Brain microvascular endothelial cell (primary cell): ENCODE measurements around the gene GKAP1.

ENCODE experiments used
- DNase-seq: peaks from one replicate; pipeline ENCODE4 v3.0.0-alpha.2; 2020
- H3K27ac ChIP-seq: fragments of 250-450 bp; sonication (Bioruptor Pico); 2 replicates; pipeline ENCODE4 v1.5.1; 2020; ENCODE audit warnings: mild to moderate bottlenecking, moderate library complexity
- H3K27me3 ChIP-seq: fragments of 250-450 bp; sonication (Bioruptor Pico); replicated peaks from 2 replicates; pipeline ENCODE4 v1.5.1; 2020; ENCODE audit warnings: mild to moderate bottlenecking
- H3K36me3 ChIP-seq: fragments of 250-450 bp; sonication (Bioruptor Pico); replicated peaks from 2 replicates; pipeline ENCODE4 v1.5.1; 2020; ENCODE audit warnings: mild to moderate bottlenecking
- H3K4me3 ChIP-seq: 2 replicates; pipeline ENCODE4 v1.5.1; 2011; ENCODE audit warnings: low read depth, mild to moderate bottlenecking, control low read depth, low read length, moderate library complexity
- CTCF ChIP-seq: IDR thresholded peaks from 2 replicates; pipeline ENCODE4 v1.5.1; 2011; ENCODE audit warnings: low read depth, mild to moderate bottlenecking, moderate library complexity, low read length, control low read depth, inconsistent platforms; ENCODE audit errors: missing control alignments
- in situ Hi-C: cut with HindIII; loops from 2 replicates; pipeline ENCODE4 v1.10.0; 2017; ENCODE audit warnings: low sequenced_read_pairs, low pct_ligation_motif_present

The GKAP1 gene

GRCh38 chr9:83724436-83724835 lies 93.1 kb downstream of the GKAP1 start:
- Histone ChIP-seq H3K4me3 (no peak overlapping the region), H3K27ac (no peak overlapping the region), H3K36me3 (no peaks in the 10 kb centered on the region), H3K27me3 (no peaks in the 10 kb centered on the region)
- in situ Hi-C loops = no loop called here
- DNase-seq = no peak
- TF ChIP-seq CTCF = no peak

- Histone ChIP-seq H3K36me3 (no peaks in the 10 kb centered on the region), H3K4me3 (no peak overlapping the region), H3K27ac (no peak overlapping the region), H3K27me3 (no peaks in the 10 kb centered on the region)
- TF ChIP-seq CTCF = no peak
- DNase-seq = no peak
- in situ Hi-C loops = no loop called here
These were observed 94.7 kb downstream of the GKAP1 start for GRCh38 chr9:83722726-83723495.

GRCh38 chr9:83721509-83721908 lies 96.1 kb downstream of the GKAP1 start:
- Histone ChIP-seq H3K4me3 (no peak overlapping the region), H3K27me3 (no peaks in the 10 kb centered on the region), H3K36me3 (no peaks in the 10 kb centered on the region), H3K27ac (no peak overlapping the region)
- in situ Hi-C loops = no loop called here
- no peak for DNase-seq
- TF ChIP-seq CTCF = no peak

GRCh38 chr9:83715794-83716193 lies 101.8 kb downstream of the GKAP1 start:
- H3K27ac ChIP-seq = no peak overlapping the region
- TF ChIP-seq CTCF = no peak
- no peak overlapping the region for H3K4me3 ChIP-seq
- in situ Hi-C loops = no loop called here
- no peaks in the 10 kb centered on the region for H3K36me3 ChIP-seq
- no peaks in the 10 kb centered on the region for H3K27me3 ChIP-seq
- no peak for DNase-seq

- in situ Hi-C loops = no loop called here
- no peak overlapping the region for H3K27ac ChIP-seq
- no peaks in the 10 kb centered on the region for H3K27me3 ChIP-seq
- no peak overlapping the region for H3K4me3 ChIP-seq
- DNase-seq = no peak
- TF ChIP-seq CTCF = no peak
- no peaks in the 10 kb centered on the region for H3K36me3 ChIP-seq
These were observed 102.3 kb downstream of the GKAP1 start for GRCh38 chr9:83715221-83715620.

- Histone ChIP-seq H3K36me3 (no peaks in the 10 kb centered on the region), H3K27ac (no peak overlapping the region), H3K27me3 (no peaks in the 10 kb centered on the region), H3K4me3 (no peak overlapping the region)
- TF ChIP-seq CTCF = peak; percentile 37
- no peak for DNase-seq
- in situ Hi-C loops = no loop called here
These were observed 103.2 kb downstream of the GKAP1 start for GRCh38 chr9:83714329-83714728.
